Measurements from ENCODE around the gene CCDC9B.

CCDC9B gene

DNA sequence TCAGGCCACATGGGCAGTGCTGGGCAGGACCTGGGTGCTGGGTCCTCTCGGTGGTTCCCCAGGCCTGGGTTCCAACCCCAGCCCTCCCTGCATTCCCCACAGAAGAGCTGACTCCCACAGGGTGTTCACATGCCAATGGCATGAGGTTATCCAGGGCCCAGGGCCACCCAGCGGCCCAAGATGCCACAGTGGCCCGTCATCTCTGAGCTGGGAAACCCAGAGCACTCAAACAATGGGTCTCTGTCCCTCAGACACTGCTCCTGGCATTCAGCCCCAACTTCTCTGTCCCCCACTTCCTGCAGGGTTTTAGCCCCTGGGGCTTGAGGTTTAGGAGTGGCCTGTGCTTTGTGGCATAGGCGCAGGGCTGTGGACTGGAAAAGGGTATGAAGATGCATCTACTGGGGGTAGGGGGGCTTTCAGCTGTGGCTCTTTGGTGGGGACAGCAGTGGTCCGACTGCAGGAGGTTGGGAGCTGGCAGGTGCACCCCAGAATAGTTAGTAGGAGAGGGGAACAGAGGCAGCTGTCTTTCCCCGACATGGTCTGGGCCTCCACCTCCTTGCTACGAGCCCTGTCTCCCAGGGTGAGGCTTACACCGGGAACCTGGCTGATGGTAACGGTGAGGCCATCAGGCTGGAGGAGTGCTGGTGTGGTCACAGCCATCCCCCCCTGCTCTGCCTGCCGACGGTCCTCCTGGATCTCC is 1.7 kb downstream of the CCDC9B start:
- TF ChIP-seq, protein P1, sequence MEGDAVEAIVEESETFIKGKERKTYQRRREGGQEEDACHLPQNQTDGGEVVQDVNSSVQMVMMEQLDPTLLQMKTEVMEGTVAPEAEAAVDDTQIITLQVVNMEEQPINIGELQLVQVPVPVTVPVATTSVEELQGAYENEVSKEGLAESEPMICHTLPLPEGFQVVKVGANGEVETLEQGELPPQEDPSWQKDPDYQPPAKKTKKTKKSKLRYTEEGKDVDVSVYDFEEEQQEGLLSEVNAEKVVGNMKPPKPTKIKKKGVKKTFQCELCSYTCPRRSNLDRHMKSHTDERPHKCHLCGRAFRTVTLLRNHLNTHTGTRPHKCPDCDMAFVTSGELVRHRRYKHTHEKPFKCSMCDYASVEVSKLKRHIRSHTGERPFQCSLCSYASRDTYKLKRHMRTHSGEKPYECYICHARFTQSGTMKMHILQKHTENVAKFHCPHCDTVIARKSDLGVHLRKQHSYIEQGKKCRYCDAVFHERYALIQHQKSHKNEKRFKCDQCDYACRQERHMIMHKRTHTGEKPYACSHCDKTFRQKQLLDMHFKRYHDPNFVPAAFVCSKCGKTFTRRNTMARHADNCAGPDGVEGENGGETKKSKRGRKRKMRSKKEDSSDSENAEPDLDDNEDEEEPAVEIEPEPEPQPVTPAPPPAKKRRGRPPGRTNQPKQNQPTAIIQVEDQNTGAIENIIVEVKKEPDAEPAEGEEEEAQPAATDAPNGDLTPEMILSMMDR (IDR thresholded peaks at IDR 0.05) = no peak
- Histone ChIP-seq H2AFZ (no peak overlapping the region), H3K27me3 (ENCODE audit: control insufficient read depth, insufficient read depth, low read length) (no peaks in the 10 kb centered on the region), H3K9ac (no peak overlapping the region), H3K4me2 (ENCODE audit: low read length) (peak overlapping the region; percentile 76), H3K36me3 (ENCODE audit: control insufficient read depth, insufficient read depth, low read length) (no peaks in the 10 kb centered on the region), H3K9me3 (ENCODE audit: control insufficient read depth, low read length) (no peaks in the 10 kb centered on the region), H3K4me3 (ENCODE audit: low read depth, low read length) (peak overlapping the region; percentile 56), H3K79me2 (peaks cover 12% of the 10 kb centered on the region), H3K27ac (no peak overlapping the region), H3K4me1 (peaks cover 23% of the 10 kb centered on the region)

DNA sequence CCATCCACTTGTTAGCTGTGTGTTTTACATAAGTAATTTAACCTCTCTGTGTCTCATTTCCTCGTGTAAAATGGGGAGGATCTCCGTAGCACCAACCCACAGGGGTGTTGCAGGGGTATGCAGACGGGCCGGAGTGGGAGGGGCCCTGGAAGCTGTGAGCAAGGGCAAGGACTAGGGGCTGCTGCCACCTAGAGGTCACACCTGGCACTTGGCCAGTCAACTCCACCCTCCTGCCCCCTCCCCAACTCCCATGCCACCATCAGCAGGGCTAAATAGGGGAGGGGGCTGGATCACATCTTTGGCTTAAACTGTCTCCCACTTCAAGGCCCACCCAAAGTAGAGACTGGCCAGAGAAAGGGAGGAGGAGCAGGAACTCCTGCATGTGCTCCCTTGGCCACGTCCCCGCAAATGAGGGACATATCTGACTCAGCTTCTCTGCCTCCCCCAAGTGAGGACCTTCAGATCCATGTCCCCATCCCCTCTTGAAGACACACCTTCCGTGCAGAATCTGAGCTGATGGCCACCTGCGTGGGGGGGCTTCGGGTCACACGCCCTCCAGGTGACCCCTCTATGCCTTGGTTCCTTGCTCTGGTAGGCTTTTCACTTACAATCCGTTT is 2.6 kb downstream of the CCDC9B start:
- TF ChIP-seq, protein P1 (IDR thresholded peaks at IDR 0.05) = peak; percentile 56
- Histone ChIP-seq H2AFZ (no peak overlapping the region), H3K36me3 (ENCODE audit: control insufficient read depth, insufficient read depth, low read length) (no peaks in the 10 kb centered on the region), H3K9ac (no peak overlapping the region), H3K79me2 (peaks cover 12% of the 10 kb centered on the region), H3K27ac (no peak overlapping the region), H3K27me3 (ENCODE audit: control insufficient read depth, insufficient read depth, low read length) (no peaks in the 10 kb centered on the region), H3K4me2 (ENCODE audit: low read length) (no peak overlapping the region), H3K9me3 (ENCODE audit: control insufficient read depth, low read length) (no peaks in the 10 kb centered on the region), H3K4me1 (peaks cover 23% of the 10 kb centered on the region), H3K4me3 (ENCODE audit: low read depth, low read length) (no peak overlapping the region)

DNA sequence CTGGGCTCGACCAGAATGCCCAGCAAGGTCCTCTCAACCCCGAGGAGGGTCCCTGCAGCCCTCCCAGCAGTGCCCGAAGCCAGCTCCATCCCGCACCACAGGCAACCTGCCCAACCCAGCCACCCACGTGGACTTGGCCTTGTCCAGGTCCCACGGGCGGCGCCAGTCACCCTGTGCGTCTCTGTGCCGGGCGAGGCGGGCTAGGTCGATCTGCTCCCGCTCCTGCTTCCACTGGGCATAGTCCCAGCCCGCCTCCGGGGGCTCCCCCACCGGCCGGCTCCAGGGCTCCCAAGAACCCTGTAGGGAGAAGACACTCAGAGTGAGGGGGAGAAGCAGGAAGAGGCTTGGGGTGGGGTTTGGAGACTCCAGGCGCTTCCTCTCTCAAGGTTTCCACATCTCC is 3.1 kb downstream of the CCDC9B start:
- no peak overlapping the region for H3K4me2 ChIP-seq (ENCODE audit: low read length)
- H3K27ac ChIP-seq = no peak overlapping the region
- peaks cover 23% of the 10 kb centered on the region for H3K4me1 ChIP-seq
- no peak overlapping the region for H3K4me3 ChIP-seq (ENCODE audit: low read depth, low read length)
- H3K36me3 ChIP-seq (ENCODE audit: control insufficient read depth, insufficient read depth, low read length) = no peaks in the 10 kb centered on the region
- H3K27me3 ChIP-seq (ENCODE audit: control insufficient read depth, insufficient read depth, low read length) = no peaks in the 10 kb centered on the region
- TF ChIP-seq, protein P1 (IDR thresholded peaks at IDR 0.05) = no peak
- H3K9ac ChIP-seq = no peak overlapping the region
- H2AFZ ChIP-seq = no peak overlapping the region
- peaks cover 12% of the 10 kb centered on the region for H3K79me2 ChIP-seq
- no peaks in the 10 kb centered on the region for H3K9me3 ChIP-seq (ENCODE audit: control insufficient read depth, low read length)

DNA sequence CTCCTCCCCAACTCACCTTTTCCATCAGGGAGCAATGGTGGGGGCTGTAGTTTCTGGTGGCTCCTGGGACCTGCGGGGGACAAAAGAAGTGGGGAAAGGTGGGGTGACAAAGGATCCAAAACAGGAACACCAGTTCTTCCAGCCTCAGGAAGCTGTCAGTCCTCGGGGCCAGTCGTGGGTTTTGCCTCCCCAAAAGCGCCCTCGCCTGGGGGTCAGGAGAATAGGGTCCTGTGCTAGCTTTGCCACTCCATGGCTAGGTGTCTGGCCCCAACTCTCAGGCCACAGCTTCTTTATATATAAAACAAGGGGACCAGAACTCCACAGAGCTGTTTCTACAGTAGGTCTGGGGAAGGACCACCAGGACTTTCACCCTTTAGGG is 4.0 kb downstream of the CCDC9B start:
- Histone ChIP-seq H3K4me3 (ENCODE audit: low read depth, low read length) (no peak overlapping the region), H3K36me3 (ENCODE audit: control insufficient read depth, insufficient read depth, low read length) (no peaks in the 10 kb centered on the region), H2AFZ (no peak overlapping the region), H3K9me3 (ENCODE audit: control insufficient read depth, low read length) (no peaks in the 10 kb centered on the region), H3K4me1 (peaks cover 23% of the 10 kb centered on the region), H3K27ac (no peak overlapping the region), H3K4me2 (ENCODE audit: low read length) (no peak overlapping the region), H3K9ac (no peak overlapping the region), H3K79me2 (peaks cover 12% of the 10 kb centered on the region), H3K27me3 (ENCODE audit: control insufficient read depth, insufficient read depth, low read length) (no peaks in the 10 kb centered on the region)
- TF ChIP-seq, protein P1 (IDR thresholded peaks at IDR 0.05) = no peak

Measured in parathyroid adenoma (tissue), 2 donors.